CD4-positive, alpha-beta T cell (primary cell): Measurements from ENCODE around the gene CABP5. TPM values are rescaled to one million over a fixed set of nuclear protein-coding genes. Genes with fewer than 3 reads are reported as not detected.

Experiments used
- ATAC-seq: fragments of 200-7000 bp; cut with Tn5 transposase; one replicate; pipeline ENCODE4 v1.10.0; 2022; ENCODE audit warnings: mild to moderate bottlenecking; ENCODE audit not compliant: poor library complexity
- CTCF ChIA-PET: fragments of 350-600 bp; sonication (Branson Sonifier 250); formaldehyde crosslinking; loops from one replicate; lab custom pipeline; 2021; ENCODE audit warnings: antibody characterized with exemption, inconsistent platforms; lab: Charles Lee
- POLR2A ChIA-PET: fragments of 350-600 bp; sonication (Branson Sonifier 250); formaldehyde crosslinking; loops from one replicate; lab custom pipeline; 2021; ENCODE audit warnings: antibody characterized with exemption, inconsistent platforms; lab: Charles Lee
- DNase-seq, 14 experiments: peaks; one replicate each; pipeline ENCODE4 v3.0.0-alpha.2; 2013 to 2020; ENCODE audit warnings: mixed read lengths in 2 of 14
- H3K27ac ChIP-seq, 2 donors: one replicate each; pipeline versions ENCODE4 v1.5.1 to v1.7.0; 2013; ENCODE audit warnings: low read length in 2 of 2, low read depth in 1 of 2, mild to moderate bottlenecking in 1 of 2
- H3K27me3 ChIP-seq, 2 experiments: 1 replicate in 1 of 2; 2 replicates in 1 of 2; pipeline versions ENCODE4 v1.6.1 to v1.7.0; 2013; ENCODE audit warnings: low read length in 2 of 2, control low read depth in 1 of 2, mild to moderate bottlenecking in 1 of 2, moderate library complexity in 1 of 2; ENCODE audit not compliant: insufficient read depth in 2 of 2, control insufficient read depth in 1 of 2
- H3K36me3 ChIP-seq: one replicate; pipeline ENCODE4 v1.6.1; 2013; ENCODE audit warnings: low read length, control low read depth; ENCODE audit not compliant: insufficient read depth
- H3K4me1 ChIP-seq: one replicate; pipeline ENCODE4 v1.6.1; 2013; ENCODE audit warnings: low read length, control low read depth; ENCODE audit not compliant: insufficient read depth
- H3K4me3 ChIP-seq: one replicate; pipeline ENCODE4 v1.5.1; 2013; ENCODE audit warnings: mild to moderate bottlenecking, low read length, moderate library complexity
- H3K9me3 ChIP-seq, 2 experiments: 1 replicate in 1 of 2; 2 replicates in 1 of 2; pipeline versions ENCODE4 v1.6.1 to v1.7.0; 2013; ENCODE audit warnings: low read length in 2 of 2, mild to moderate bottlenecking in 2 of 2, control low read depth in 1 of 2, moderate library complexity in 1 of 2; ENCODE audit not compliant: control insufficient read depth in 1 of 2, insufficient read depth in 1 of 2
- H3K27ac Mint-ChIP-seq: one replicate; pipeline ENCODE4 v1.8.0; 2020; ENCODE audit warnings: mixed read lengths
- H3K27me3 Mint-ChIP-seq: one replicate; pipeline ENCODE4 v1.8.0; 2021; ENCODE audit warnings: mixed read lengths
- H3K36me3 Mint-ChIP-seq: one replicate; pipeline ENCODE4 v1.8.0; 2021; ENCODE audit warnings: low read depth, mixed read lengths
- H3K4me1 Mint-ChIP-seq: one replicate; pipeline ENCODE4 v1.8.0; 2021; ENCODE audit warnings: low read depth, mixed read lengths
- H3K4me3 Mint-ChIP-seq: one replicate; pipeline ENCODE4 v1.8.0; 2020; ENCODE audit warnings: mild to moderate bottlenecking, mixed read lengths
- H3K9me3 Mint-ChIP-seq: one replicate; pipeline ENCODE4 v1.8.0; 2020; ENCODE audit warnings: mixed read lengths
- CTCF ChIP-seq: fragments of 200-600 bp; IDR thresholded peaks from one replicate; pipeline ENCODE4 v1.8.0; 2022; ENCODE audit warnings: antibody characterized with exemption, mild to moderate bottlenecking
- intact Hi-C, 2 experiments: fragments of 100-400 bp; cut with DNase I in 1 of 2; cut with micrococcal nuclease in 1 of 2; formaldehyde crosslinking; loops; one replicate each; pipeline versions ENCODE4 v1.15.1 to v1.9.0; 2023 to 2025; cut with DNase I, micrococcal nuclease
- total RNA-seq, 174 experiments: library from RNA in 2 of 174; stranded (reverse) in 2 of 174; gene quantifications; one replicate each; pipeline ENCODE4 v1.2.3 and lab custom pipeline; 2021 to 2026

Gene CABP5
- total RNA-seq, 2 experiments from 2014 or later, result not detected

GRCh38 chr19:48053076-48053475, 9.2 kb upstream of the CABP5 start:
- no peaks in the 10 kb centered on the region for H3K36me3 Mint-ChIP-seq
- ChIA-PET CTCF (no interaction called here), POLR2A (no interaction called here)
- no peak overlapping the region for H3K4me3 Mint-ChIP-seq
- Histone ChIP-seq H3K9me3 (no peaks in the 10 kb centered on the region), H3K36me3 (no peaks in the 10 kb centered on the region), H3K4me3 (no peak overlapping the region), H3K4me1 (no peaks in the 10 kb centered on the region), H3K27me3 (peaks cover 0 to 2% of the 10 kb centered on the region in 2 experiments), H3K27ac (no peak overlapping the region)
- no peak overlapping the region for H3K27ac Mint-ChIP-seq
- no peaks in the 10 kb centered on the region for H3K9me3 Mint-ChIP-seq
- no peak for TF ChIP-seq CTCF
- intact Hi-C loops, result no loop called here
- no peaks in the 10 kb centered on the region for H3K27me3 Mint-ChIP-seq
- H3K4me1 Mint-ChIP-seq, result no peaks in the 10 kb centered on the region
- DNase-seq, result no peak
- no peak for ATAC-seq

- no peak overlapping the region for H3K4me3 Mint-ChIP-seq
- no peak for TF ChIP-seq CTCF
- no peak overlapping the region for H3K4me3 ChIP-seq
- no peak overlapping the region for H3K27ac Mint-ChIP-seq
- intact Hi-C loops, result no loop called here
- no peaks in the 10 kb centered on the region for H3K36me3 ChIP-seq
- H3K9me3 Mint-ChIP-seq, result no peaks in the 10 kb centered on the region
- ChIA-PET CTCF (no interaction called here), POLR2A (no interaction called here)
- no peaks in the 10 kb centered on the region for H3K4me1 Mint-ChIP-seq
- H3K27me3 Mint-ChIP-seq, result no peaks in the 10 kb centered on the region
- H3K27ac ChIP-seq, result no peak overlapping the region
- peaks cover 0 to 2% of the 10 kb centered on the region in 2 experiments for H3K27me3 ChIP-seq
- no peaks in the 10 kb centered on the region for H3K9me3 ChIP-seq
- ATAC-seq (no peak), DNase-seq (no peak)
- H3K4me1 ChIP-seq, result no peaks in the 10 kb centered on the region
- no peaks in the 10 kb centered on the region for H3K36me3 Mint-ChIP-seq
Measured at GRCh38 chr19:48051335-48052033, 7.6 kb upstream of the CABP5 start.

GRCh38 chr19:48044561-48044960, 682 bp upstream of the CABP5 start:
- Mint-ChIP-seq H3K9me3 (no peaks in the 10 kb centered on the region), H3K27ac (no peak overlapping the region), H3K36me3 (no peaks in the 10 kb centered on the region), H3K27me3 (peaks cover 44% of the 10 kb centered on the region), H3K4me3 (no peak overlapping the region), H3K4me1 (no peaks in the 10 kb centered on the region)
- H3K9me3 ChIP-seq, result peaks cover 0 to 6% of the 10 kb centered on the region in 2 experiments
- H3K27me3 ChIP-seq, result peaks cover 5 to 10% of the 10 kb centered on the region in 2 experiments
- H3K36me3 ChIP-seq, result no peaks in the 10 kb centered on the region
- CTCF ChIA-PET, result no interaction called here
- DNase-seq, result no peak
- POLR2A ChIA-PET, result no interaction called here
- TF ChIP-seq CTCF, result no peak
- intact Hi-C loops, result no loop called here
- H3K4me1 ChIP-seq, result no peaks in the 10 kb centered on the region
- H3K27ac ChIP-seq, result no peak overlapping the region
- no peak for ATAC-seq
- no peak overlapping the region for H3K4me3 ChIP-seq
